GM21515 (cell line): ENCODE measurements around the gene MACROD2.

Experiments
- ATAC-seq: cut with Tn5 transposase; IDR thresholded peaks from one replicate; pipeline ENCODE4 v1.9.1; 2021; ENCODE audit not compliant: unreplicated experiment

MACROD2 gene

GRCh38 chr20:15742087-15742486 is 1746.8 kb downstream of the MACROD2 start:
- no peak for ATAC-seq

DNA sequence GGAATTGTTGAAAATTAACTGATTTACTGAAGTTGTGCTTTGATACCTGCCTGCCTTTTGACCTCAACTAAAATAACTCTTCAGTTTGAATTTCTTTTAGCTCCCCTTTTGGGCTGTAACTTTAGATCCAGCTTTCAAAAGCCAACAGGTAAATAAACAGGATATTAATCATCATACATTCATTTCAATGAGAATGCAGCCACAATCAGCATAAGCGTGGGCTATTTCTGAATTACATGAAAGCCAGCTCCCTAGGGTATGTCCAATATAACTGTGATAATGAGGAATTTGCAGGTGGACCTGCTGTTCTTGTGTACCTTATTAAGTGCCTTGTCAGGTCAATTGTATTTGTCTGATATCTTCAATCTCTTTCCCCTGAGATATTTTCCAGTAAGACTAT is 1747.3 kb downstream of the MACROD2 start:
- no peak for ATAC-seq

GRCh38 chr20:15756002-15756753 is 1760.9 kb downstream of the MACROD2 start:
- no peak for ATAC-seq

DNA sequence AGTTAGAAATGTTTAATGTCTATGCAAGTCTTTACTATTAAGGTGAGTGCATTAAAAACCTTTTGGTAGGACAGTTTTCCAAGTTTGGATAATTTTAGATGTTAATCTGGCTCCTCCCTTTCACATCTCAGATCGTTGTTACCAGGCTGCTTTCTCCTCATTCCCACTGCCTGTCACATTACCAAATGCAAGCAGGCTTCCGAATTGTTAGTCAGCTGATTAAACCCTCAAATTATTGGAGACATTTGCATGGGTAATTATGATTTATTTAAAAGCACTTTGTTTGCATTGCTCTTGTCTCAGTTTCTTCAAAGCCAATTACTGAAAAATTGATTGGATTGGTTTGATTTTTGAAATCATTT is 1761.4 kb downstream of the MACROD2 start:
- ATAC-seq: no peak

DNA sequence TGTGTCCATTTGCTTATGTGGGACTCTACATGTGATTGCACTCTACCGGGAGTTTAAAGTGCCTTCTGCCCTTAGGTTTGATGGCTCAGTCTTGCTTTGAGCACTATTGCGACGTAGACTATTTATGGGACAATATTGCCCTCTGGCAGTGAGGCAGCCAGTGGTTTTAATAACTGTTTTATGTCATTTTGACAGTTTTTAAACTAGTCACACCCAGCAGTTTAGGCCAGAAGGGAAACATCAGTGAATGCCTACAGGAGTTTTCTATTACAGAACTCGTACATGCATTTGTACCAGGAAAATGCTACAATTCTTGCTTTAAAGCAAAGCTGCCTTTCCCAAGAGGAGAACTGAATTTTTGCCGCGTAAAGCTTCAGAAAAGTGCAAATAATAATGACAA is 1764.3 kb downstream of the MACROD2 start:
- ATAC-seq: no peak

GRCh38 chr20:15760001-15760621 is 1764.8 kb downstream of the MACROD2 start:
- ATAC-seq: no peak

GRCh38 chr20:15763366-15763765 is 1768.0 kb downstream of the MACROD2 start:
- no peak for ATAC-seq

GRCh38 chr20:15767586-15767985 is 1772.3 kb downstream of the MACROD2 start:
- no peak for ATAC-seq

DNA sequence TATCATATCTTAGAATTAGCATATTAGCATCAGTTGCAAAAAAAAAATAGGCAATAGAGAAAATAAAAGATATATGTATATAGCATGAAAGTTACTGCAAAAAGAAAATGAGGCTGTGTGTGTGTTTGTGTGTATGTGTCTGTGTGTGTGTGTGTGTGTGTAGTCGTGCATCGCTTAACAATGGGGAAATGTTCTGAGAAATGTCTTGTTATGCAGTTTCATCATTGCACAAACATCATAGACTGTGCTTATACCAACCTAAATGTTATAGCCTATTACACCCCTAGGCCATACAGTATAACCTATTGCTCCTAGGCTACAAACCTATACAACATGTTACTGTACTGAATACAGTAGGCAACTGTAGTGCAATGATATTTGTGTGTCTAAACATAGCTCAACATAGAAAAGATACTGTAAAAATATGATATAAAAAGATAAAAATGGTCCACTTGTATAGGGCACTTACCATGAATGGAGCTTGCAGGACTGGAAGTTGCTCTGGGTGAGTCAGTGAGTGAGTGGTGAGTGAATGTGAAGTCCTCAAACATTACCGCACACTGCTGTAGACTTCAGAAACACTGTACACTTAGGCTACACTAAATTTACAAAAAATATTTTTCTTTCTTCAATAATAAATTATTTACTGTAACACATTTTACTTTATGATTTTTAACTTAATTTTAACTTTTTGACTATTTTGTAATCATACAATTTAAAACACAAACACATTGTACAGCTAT is 1772.9 kb downstream of the MACROD2 start:
- ATAC-seq: no peak

DNA sequence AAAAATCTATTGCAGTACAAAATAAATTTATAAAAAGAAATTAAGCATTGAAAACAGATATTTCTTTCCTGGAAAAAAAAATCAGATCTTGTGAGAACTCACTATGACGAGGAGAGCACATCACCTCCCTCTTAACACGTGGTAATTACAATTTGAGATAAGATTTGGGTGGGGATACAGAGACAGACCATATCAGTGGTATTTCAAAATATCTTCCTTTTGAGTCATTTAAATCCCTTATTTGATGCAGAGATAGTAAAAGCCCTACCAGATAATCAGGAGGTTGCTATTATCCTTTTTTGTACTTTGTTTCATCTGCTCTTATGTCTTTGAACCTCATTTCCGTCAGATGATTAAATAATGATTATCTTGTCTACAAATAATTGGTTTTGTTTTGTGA is 1777.5 kb downstream of the MACROD2 start:
- no peak for ATAC-seq

- ATAC-seq: no peak
Measured at GRCh38 chr20:15774926-15775325, 1779.6 kb downstream of the MACROD2 start.

DNA sequence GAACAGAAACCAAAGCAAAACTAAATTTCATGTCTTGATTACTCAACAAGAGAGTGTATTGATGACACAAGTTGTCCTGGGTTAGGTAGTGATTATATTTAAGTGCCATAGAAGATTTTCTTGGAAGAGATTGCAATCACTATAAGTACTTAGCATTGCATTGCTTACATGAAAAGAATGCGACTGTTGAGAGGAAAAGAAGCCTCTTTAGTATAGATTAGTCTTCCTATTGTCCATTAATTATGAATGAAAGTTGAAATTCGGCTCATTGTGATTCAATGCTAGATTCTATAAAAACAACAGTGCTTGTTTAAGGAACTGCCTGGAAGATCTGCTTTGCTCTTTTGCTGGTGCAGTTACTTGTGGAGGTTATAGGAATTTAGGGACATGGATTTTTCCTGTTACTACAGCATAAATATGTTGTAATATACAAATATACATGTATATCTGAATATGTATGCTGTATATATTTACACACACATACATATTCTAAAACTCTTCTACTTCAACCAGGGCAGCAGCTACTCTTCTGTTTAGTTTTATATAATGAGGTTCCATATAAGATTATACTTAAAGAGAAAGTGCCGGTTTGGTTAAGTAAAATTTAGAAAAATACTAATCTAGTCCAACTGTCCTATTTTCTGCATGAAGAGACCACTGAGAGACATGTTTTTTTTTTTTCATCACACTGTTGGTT is 1781.6 kb downstream of the MACROD2 start:
- ATAC-seq: no peak

- no peak for ATAC-seq
Measured at GRCh38 chr20:15784020-15784419, 1788.7 kb downstream of the MACROD2 start.

DNA sequence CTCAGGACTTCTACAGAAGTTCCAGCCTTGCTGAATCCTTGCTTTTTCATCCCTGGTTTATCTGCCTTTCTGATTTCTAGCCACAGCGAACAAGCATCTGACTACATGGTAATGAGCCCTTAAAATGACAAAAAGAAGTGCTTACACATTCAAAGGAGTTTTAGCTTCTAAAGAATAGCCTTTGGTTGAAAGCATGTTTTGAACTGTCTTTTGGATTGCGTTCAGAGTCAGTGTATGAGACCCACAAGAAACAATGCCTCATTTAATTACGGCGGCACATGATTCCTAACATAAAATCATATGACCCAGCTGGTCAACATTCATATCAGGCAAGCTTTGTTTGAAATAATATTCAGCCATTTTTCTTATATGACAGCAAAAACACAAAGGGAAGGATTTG is 1793.8 kb downstream of the MACROD2 start:
- ATAC-seq: no peak

GRCh38 chr20:15792855-15793254 is 1797.5 kb downstream of the MACROD2 start:
- no peak for ATAC-seq

- no peak for ATAC-seq
Measured at GRCh38 chr20:15794409-15794808, 1799.1 kb downstream of the MACROD2 start.

GRCh38 chr20:15795305-15796019 is 1800.1 kb downstream of the MACROD2 start:
- no peak for ATAC-seq

DNA sequence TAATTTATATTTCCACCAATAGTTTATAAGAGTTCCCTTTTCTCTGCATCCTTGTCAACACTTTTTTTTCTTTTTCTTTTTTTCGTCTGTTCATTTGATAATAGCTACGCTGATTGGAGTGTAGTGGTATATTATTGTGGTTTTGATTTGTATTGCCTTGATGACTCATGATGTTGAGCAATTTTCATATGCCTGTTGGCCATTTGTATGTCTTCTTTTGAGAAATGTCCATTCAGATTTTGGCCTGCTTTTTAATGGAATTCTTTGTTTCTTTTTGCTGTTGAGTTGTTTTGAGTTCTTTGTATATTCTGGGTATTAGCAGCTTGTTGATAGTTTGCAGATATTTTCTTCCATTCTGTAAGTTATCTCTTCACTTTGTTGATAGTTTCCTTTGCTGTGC is 1804.6 kb downstream of the MACROD2 start:
- ATAC-seq: no peak

- no peak for ATAC-seq
Measured at GRCh38 chr20:15802020-15802419, 1806.7 kb downstream of the MACROD2 start.

GRCh38 chr20:15805154-15805553 is 1809.8 kb downstream of the MACROD2 start:
- no peak for ATAC-seq

DNA sequence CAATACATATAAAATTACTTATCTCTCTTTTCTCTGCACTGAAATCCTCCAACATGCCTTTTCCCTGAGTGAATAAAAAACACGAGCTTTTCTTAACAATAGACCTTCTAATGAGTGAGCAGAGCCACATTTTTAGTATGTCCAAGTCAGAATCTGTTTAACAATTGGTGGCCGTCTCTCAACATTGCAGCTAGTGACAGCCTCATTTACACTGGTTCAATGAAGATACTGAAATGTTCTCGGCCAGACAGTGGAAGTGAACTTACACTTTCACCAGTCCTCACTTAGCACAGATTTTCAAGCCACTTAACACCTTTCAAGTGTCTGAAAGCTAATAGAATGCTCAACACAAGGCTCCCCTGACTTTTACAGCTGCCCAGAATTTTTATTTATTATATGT is 1810.8 kb downstream of the MACROD2 start:
- no peak for ATAC-seq
